AG04450 (cell line): ENCODE results near the gene MYADML2. TPM values are rescaled to one million over a fixed set of nuclear protein-coding genes. Genes with fewer than 3 reads are reported as not detected.

Experiments used
- CTCF ChIA-PET: fragments of 300-600, 350-600 bp; formaldehyde crosslinking; extraction: SDS; loops from one replicate; lab custom pipeline; 2022; ENCODE audit warnings: antibody characterized with exemption, inconsistent platforms; lab: Charles Lee
- POLR2A ChIA-PET: fragments of 350-600 bp; formaldehyde crosslinking; extraction: SDS; loops from one replicate; lab custom pipeline; 2021; ENCODE audit warnings: antibody characterized with exemption, inconsistent platforms; lab: Yijun Ruan, JAX
- DNase-seq: peaks from one replicate; pipeline ENCODE4 v3.0.0-alpha.2; 2011; ENCODE audit warnings: low read depth, low spot score
- H3K27ac ChIP-seq: one replicate; pipeline ENCODE4 v1.5.1; 2012; ENCODE audit warnings: low read depth, low read length, control low read depth
- H3K27me3 ChIP-seq: one replicate; pipeline ENCODE4 v1.6.0; 2012; ENCODE audit warnings: low read length; ENCODE audit not compliant: control insufficient read depth, insufficient read depth
- H3K4me3 ChIP-seq: 2 replicates; pipeline ENCODE4 v1.5.1; 2011; ENCODE audit warnings: mild to moderate bottlenecking, low read depth, low read length, control low read depth
- H3K9me3 ChIP-seq: 2 replicates; pipeline ENCODE4 v1.5.1; 2012; ENCODE audit warnings: low read length; ENCODE audit not compliant: control insufficient read depth, insufficient read depth
- polyA plus RNA-seq: library from polyadenylated mRNA; depleted of rRNA; stranded (reverse); fragments of >200 nt; gene quantifications from 2 replicates; pipeline ENCODE4 v1.2.3, GENCODE V29; 2011
- TF ChIP-seq, protein P1 (sequence below): IDR thresholded peaks from 2 replicates; pipeline ENCODE4 v1.5.1; 2011; ENCODE audit warnings: low read depth, low read length, control low read depth, inconsistent platforms

Gene MYADML2
- polyA plus RNA-seq, 1 experiment, result not detected

DNA sequence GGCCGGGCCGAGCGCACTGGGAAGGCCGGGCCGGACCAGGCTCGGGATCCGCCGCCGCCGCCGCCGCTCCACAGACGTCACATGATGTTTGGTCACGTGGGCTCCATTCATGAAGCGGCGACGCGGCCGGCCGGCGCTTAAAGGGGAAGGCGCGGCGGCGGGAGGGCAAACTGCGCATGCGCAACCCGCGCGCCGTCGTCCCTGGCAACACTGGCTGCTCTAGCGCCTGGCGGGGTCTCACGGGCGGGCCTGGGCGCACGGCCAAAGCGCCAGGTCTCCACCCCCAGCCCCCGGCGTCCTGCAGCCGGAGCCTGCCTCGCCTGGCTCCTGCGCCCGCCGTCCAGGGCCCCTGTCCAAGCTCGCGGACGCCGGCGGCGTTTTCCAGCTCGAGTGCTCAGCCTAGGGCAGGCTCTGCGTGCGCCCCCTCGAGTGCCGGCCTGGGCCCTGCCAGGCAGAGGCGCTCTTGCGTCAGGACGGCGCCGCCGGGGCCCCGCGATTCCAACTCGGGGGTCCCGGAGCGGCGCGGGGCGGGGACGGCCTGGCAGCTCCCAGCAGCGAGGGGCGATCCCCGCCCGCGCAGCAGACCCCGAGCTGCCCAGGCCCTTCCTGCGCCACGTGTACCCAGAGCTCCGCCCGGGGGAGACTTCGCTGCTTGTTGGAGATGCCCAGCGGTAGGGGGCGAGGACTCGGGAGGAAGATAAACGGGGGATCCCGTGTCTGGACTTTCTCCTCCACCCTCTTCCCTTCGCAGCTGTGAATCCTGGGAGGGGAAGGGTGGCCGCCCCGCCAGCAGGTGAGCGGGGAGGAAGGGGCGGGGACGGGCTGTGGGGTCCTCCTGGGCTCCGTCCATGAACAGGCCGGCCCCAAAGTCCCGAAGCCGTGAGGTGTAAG lies 19.1 kb downstream of the MYADML2 start, which contains the start of gene MAFG:
Gene MAFG (minus strand): TSS at position 83 of the 891 bp plus-strand sequence. CDS start 4,550 bp downstream, outside the sequence.
- POLR2A ChIA-PET, result interaction anchor here (0.8 to 2.7 kb wide), 4 partner anchors 8 to 75 kb away, joined by 3 to 9 read pairs (median 4); partner anchors contain the start of gene PCYT2

DNA sequence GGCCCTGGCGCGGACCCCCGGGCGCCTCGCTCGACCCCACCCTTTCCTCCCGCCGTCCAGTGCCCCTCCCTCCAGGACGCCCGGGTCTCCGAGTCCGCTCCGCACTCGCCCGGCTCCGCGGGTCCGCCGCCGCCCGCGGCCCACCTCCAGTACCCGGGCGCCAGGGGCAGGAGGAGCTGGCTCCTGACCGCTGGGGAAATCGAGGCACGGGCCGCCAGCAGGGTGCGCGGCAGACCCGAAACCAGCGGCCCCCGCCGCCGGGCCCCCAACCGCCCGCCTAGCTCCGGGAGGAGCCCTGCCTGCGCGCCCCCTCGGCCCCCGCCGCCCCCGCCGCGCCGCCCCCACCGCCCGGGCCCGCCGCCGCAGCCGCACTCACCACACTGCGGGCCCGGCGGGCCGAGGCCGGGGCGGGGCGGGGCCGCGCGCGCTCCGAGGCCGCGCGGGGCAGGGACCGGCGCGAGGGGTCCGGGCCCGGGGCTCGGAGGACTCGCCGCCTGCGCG lies 19.8 kb downstream of the MYADML2 start:
- Histone ChIP-seq H3K27me3 (no peaks in the 10 kb centered on the region), H3K27ac (peak overlapping the region; percentile 97), H3K9me3 (no peaks in the 10 kb centered on the region; the same call in 1 of the 2 replicates), H3K4me3 (peak overlapping the region; percentile 77)
- ChIA-PET CTCF (interaction anchor here (0.5 kb wide), 1 partner anchor 202 kb away, joined by 3 read pairs; no protein-coding TSS in a partner anchor), POLR2A (interaction anchor here (1.2 to 2.7 kb wide), 4 partner anchors 10 to 66 kb away, joined by 3 to 9 read pairs (median 5); partner anchors contain the start of genes P4HB and PCYT2)
- TF ChIP-seq, protein P1, sequence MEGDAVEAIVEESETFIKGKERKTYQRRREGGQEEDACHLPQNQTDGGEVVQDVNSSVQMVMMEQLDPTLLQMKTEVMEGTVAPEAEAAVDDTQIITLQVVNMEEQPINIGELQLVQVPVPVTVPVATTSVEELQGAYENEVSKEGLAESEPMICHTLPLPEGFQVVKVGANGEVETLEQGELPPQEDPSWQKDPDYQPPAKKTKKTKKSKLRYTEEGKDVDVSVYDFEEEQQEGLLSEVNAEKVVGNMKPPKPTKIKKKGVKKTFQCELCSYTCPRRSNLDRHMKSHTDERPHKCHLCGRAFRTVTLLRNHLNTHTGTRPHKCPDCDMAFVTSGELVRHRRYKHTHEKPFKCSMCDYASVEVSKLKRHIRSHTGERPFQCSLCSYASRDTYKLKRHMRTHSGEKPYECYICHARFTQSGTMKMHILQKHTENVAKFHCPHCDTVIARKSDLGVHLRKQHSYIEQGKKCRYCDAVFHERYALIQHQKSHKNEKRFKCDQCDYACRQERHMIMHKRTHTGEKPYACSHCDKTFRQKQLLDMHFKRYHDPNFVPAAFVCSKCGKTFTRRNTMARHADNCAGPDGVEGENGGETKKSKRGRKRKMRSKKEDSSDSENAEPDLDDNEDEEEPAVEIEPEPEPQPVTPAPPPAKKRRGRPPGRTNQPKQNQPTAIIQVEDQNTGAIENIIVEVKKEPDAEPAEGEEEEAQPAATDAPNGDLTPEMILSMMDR, result no peak
- no peak for DNase-seq

More for the DNA sequence above, 19.1 kb downstream of the MYADML2 start, which contains the start of gene MAFG:
- Histone ChIP-seq H3K4me3 (peak within 1 kb of the TSS; percentile 77), H3K9me3 (no peaks in the 10 kb centered on the region), H3K27ac (peak within 1 kb of the TSS; percentile 97), H3K27me3 (no peaks in the 10 kb centered on the region)
- DNase-seq, result peak; percentile 79
- TF ChIP-seq, protein P1, result peak; percentile 21
- CTCF ChIA-PET, result interaction anchor here (0.5 to 0.6 kb wide), 2 partner anchors 93 to 203 kb away, joined by 3 to 4 read pairs; no protein-coding TSS in a partner anchor

DNA sequence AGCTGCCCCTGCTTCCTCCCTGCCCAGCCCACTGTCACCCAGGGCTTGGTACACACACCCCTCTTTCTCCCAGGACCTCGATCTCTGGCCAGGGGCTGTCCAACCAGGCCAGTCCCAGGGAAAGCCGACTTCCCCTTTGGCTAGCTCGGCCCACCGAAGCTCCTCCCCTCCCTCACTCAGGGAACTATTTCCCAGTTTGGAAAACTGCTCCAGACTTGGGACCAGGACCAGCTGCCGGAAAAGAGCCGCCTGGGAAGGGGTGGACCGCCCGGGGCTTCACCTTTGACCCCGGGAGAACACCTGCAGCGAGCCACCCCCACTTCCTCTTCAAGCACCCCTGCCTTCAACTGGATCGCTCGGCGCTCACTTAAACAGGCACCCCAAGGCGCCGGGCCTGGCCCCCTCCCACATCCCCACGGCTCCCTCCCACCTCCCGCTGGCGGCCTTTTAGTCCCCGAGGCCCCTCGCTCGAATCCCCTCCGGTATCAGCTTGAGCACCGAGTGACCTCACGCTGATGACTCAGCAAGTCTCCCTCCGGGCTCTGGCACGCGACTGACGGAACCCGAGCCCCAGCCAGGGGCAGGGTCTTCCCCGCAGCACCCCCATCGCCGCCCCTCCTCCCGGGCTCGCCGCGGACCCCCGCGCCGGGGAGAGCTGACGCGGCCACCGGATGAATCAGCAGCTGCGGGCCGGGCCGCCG lies 20.4 kb downstream of the MYADML2 start:
- no peaks in the 10 kb centered on the region for H3K27me3 ChIP-seq
- ChIA-PET POLR2A (interaction anchor here (0.6 to 2.7 kb wide), 11 partner anchors 10 to 258 kb away, joined by 3 to 9 read pairs (median 3); partner anchors contain the start of genes DCXR, MCRIP1 and P4HB), CTCF (interaction anchor here (0.9 kb wide), 1 partner anchor 33 kb away, joined by 3 read pairs; no protein-coding TSS in a partner anchor)
- TF ChIP-seq, protein P1, result no peak
- peak overlapping the region; percentile 77 for H3K4me3 ChIP-seq
- H3K27ac ChIP-seq, result peak overlapping the region; percentile 97
- DNase-seq, result peak; percentile 50
- H3K9me3 ChIP-seq, result no peaks in the 10 kb centered on the region; the same call in 1 of the 2 replicates

DNA sequence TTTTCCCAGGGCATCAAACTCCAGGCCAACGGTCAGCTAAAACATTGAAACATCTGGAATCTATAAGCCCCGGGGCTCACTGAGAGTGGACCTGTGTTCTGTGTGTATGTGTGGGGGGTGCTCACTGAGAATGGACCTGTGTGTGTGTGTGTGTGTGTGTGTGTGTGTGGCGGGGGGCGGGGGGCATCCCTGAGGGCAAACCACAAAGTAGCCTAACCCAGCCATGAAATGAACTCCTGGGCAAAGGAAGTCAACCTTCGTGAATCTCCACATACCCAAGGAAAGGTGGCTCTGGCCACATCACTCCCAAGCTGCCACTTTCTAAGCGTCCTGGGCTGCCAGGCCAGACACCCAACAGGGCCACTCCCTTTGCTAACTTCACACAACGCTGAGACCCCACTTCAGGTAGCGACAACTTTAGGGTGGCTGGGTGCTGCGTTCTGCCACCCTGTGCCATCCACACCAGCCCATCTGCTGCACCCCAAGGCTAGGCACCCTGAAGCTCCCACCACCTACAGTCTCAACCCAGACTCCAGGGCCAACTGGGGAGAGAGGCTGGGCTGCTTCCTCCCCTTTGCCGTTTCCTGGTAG lies 21.1 kb downstream of the MYADML2 start:
- H3K27me3 ChIP-seq, result no peaks in the 10 kb centered on the region
- POLR2A ChIA-PET, result interaction anchor here (0.6 to 2.7 kb wide), 11 partner anchors 9 to 1153 kb away, joined by 3 to 9 read pairs (median 4); partner anchors contain the start of genes DCXR, MCRIP1, METRNL and P4HB
- no peaks in the 10 kb centered on the region; the same call in 1 of the 2 replicates for H3K9me3 ChIP-seq
- H3K4me3 ChIP-seq, result peak overlapping the region; percentile 77
- TF ChIP-seq, protein P1, result no peak
- H3K27ac ChIP-seq, result peak overlapping the region; percentile 97
- no peak for DNase-seq
- CTCF ChIA-PET, result interaction anchor here (0.6 to 0.9 kb wide), 2 partner anchors 33 to 104 kb away, joined by 3 to 6 read pairs; no protein-coding TSS in a partner anchor
